ENCODE data around the gene GRIK4.

- TF ChIP-seq POLR2AphosphoS5 (IDR thresholded peaks at IDR 0.05; ENCODE audit: low read depth), result no peak
- TF ChIP-seq, protein P1, sequence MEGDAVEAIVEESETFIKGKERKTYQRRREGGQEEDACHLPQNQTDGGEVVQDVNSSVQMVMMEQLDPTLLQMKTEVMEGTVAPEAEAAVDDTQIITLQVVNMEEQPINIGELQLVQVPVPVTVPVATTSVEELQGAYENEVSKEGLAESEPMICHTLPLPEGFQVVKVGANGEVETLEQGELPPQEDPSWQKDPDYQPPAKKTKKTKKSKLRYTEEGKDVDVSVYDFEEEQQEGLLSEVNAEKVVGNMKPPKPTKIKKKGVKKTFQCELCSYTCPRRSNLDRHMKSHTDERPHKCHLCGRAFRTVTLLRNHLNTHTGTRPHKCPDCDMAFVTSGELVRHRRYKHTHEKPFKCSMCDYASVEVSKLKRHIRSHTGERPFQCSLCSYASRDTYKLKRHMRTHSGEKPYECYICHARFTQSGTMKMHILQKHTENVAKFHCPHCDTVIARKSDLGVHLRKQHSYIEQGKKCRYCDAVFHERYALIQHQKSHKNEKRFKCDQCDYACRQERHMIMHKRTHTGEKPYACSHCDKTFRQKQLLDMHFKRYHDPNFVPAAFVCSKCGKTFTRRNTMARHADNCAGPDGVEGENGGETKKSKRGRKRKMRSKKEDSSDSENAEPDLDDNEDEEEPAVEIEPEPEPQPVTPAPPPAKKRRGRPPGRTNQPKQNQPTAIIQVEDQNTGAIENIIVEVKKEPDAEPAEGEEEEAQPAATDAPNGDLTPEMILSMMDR (IDR thresholded peaks at IDR 0.05; ENCODE audit: insufficient read depth, low read length), result no peak
- TF ChIP-seq REST (IDR thresholded peaks at IDR 0.05; ENCODE audit: insufficient replicate concordance, low read depth), result no peak
Observed at GRCh38 chr11:120525261-120526171, 14.0 kb downstream of the GRIK4 start.
